Mucosa of descending colon (tissue), 3 donors: ENCODE measurements around the gene THOC6. TPM values are rescaled to one million over a fixed set of nuclear protein-coding genes. Genes with fewer than 3 reads are reported as not detected.

Experiments
- ATAC-seq: fragments of 200-7000 bp; cut with Tn5 transposase; one replicate; pipeline ENCODE4 v1.9.1; 2020; ENCODE audit warnings: mild to moderate bottlenecking, moderate library complexity
- DNase-seq, 3 donors: peaks; one replicate each; pipeline ENCODE4 v3.0.0-alpha.2; 2020
- H3K36me3 ChIP-seq: fragments of 200-600 bp; one replicate; pipeline ENCODE4 v1.8.0; 2021; ENCODE audit warnings: low read depth, mild to moderate bottlenecking
- H3K4me1 ChIP-seq: fragments of 200-600 bp; one replicate; pipeline ENCODE4 v1.8.0; 2021; ENCODE audit warnings: low read depth, mild to moderate bottlenecking
- H3K4me3 ChIP-seq: fragments of 200-600 bp; one replicate; pipeline ENCODE4 v1.8.0; 2021; ENCODE audit warnings: mild to moderate bottlenecking
- H3K9me3 ChIP-seq: fragments of 200-600 bp; one replicate; pipeline ENCODE4 v1.8.0; 2021; ENCODE audit warnings: mild to moderate bottlenecking
- intact Hi-C, 2 donors: fragments of 100-400 bp; cut with DNase I in 1 of 2; cut with micrococcal nuclease in 1 of 2; formaldehyde crosslinking; loops; one replicate each; pipeline versions ENCODE4 v1.11.0 to v1.11.1; 2022; cut with DNase I, micrococcal nuclease
- total RNA-seq, 3 donors: library from RNA; stranded (reverse); fragmentation: NEBNext Ultra II Directional in 2 of 3; extraction: Animal tissue kit (Norgen Biotek cat#: 25700) in 2 of 3; gene quantifications; one replicate each; pipeline versions ENCODE4 v1.2.1 to v1.2.4, GENCODE V29; 2021 to 2023
- TF ChIP-seq, protein P1 (sequence below): fragments of 200-600 bp; IDR thresholded peaks from one replicate; pipeline ENCODE4 v1.8.0; 2022; ENCODE audit warnings: antibody characterized with exemption, mild to moderate bottlenecking
- donor health status: DM: no; HTN: no; CAD: no; lungs with moderate emphysema.
- donor health status: DM: no; HTN: no; CAD: no.
- donor health status: DM: no; HTN: yes; CAD: no.

THOC6 gene
- total RNA-seq, 3 donors from 2014 or later: 23.7 to 26.0 (median 25.7) TPM

DNA sequence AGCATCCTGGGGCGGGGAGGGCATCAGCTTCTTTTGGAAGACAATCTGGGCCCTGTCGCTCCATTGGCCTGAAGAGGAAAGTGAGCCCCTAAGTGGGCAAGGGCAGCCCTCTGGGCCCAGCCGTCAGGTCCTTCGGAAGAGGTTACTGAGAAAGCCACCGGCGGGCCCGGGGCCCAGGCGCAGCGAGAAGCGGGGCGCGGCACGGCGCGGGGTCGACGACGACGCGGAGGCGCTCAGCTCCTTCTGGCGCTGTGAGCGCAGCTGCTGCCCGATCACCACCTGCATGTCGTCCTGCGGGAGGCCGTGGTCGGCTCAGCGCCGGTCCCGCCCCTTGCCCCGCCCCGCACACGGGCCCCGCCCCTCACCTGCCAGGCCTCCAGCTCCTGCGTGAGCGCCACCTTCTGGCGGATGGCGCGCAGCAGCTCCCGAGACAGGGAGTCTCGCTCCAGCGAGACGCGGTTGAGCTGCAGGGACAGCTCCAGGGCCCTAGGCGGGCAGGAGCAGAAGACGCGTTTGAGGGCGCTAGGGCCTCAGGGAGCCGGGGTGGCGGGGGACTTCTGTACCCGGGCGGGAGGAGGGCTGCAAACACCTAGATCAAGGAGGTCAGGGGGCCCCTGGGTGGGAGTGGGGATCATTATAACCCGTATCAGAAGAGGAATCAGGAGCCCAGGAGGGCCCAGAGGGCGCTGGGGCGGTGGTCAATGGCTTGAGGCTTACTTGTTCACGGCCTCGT lies 4.3 kb downstream of the THOC6 start:
- no peaks in the 10 kb centered on the region for H3K9me3 ChIP-seq

DNA sequence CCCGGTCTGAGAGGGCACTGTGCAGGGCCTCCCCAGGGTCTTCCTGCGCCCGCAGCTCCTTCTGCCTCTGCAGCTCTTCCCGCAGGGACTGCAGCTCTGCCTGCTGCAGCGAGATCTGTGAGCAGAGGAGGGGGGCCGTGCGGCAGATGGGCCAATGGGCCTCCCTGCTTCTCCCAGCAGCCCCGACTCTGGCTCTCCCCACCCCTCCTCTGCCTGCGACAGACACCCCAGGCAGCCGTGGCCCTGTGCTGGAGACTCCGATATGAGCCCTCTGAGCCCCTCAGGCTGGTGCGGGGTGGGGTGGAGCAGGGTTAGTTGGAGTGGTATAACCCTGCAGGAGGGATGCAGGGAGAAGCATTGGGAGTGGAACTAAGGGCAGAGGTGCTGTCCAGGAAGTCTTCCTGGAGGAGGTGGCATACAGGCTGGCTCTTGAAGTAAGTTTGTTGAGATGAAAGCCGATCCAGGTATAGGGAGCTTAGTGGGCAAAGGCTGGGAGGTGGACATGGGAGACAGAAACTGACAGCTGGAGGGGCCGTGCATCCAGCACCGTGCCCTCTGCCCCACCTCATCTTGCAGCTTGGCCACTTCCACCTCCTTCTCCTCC lies 5.0 kb downstream of the THOC6 start:
- Histone ChIP-seq H3K9me3 (no peaks in the 10 kb centered on the region), H3K4me3 (no peak overlapping the region), H3K36me3 (no peaks in the 10 kb centered on the region), H3K4me1 (peaks cover 37% of the 10 kb centered on the region)
- ATAC-seq: no peak
- DNase-seq: peak in 2 of 3 donors; percentile 54 to 63
- intact Hi-C loops: no loop called here
- TF ChIP-seq, protein P1, sequence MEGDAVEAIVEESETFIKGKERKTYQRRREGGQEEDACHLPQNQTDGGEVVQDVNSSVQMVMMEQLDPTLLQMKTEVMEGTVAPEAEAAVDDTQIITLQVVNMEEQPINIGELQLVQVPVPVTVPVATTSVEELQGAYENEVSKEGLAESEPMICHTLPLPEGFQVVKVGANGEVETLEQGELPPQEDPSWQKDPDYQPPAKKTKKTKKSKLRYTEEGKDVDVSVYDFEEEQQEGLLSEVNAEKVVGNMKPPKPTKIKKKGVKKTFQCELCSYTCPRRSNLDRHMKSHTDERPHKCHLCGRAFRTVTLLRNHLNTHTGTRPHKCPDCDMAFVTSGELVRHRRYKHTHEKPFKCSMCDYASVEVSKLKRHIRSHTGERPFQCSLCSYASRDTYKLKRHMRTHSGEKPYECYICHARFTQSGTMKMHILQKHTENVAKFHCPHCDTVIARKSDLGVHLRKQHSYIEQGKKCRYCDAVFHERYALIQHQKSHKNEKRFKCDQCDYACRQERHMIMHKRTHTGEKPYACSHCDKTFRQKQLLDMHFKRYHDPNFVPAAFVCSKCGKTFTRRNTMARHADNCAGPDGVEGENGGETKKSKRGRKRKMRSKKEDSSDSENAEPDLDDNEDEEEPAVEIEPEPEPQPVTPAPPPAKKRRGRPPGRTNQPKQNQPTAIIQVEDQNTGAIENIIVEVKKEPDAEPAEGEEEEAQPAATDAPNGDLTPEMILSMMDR: no peak

More for the DNA sequence above, 4.3 kb downstream of the THOC6 start:
- H3K4me1 ChIP-seq: peaks cover 40% of the 10 kb centered on the region
- intact Hi-C loops: no loop called here
- DNase-seq (peak; percentile 91 to 95 (median 95)), ATAC-seq (peak; percentile 80)
- no peak overlapping the region for H3K4me3 ChIP-seq
- H3K36me3 ChIP-seq: no peaks in the 10 kb centered on the region
- TF ChIP-seq, protein P1: peak; percentile 95

DNA sequence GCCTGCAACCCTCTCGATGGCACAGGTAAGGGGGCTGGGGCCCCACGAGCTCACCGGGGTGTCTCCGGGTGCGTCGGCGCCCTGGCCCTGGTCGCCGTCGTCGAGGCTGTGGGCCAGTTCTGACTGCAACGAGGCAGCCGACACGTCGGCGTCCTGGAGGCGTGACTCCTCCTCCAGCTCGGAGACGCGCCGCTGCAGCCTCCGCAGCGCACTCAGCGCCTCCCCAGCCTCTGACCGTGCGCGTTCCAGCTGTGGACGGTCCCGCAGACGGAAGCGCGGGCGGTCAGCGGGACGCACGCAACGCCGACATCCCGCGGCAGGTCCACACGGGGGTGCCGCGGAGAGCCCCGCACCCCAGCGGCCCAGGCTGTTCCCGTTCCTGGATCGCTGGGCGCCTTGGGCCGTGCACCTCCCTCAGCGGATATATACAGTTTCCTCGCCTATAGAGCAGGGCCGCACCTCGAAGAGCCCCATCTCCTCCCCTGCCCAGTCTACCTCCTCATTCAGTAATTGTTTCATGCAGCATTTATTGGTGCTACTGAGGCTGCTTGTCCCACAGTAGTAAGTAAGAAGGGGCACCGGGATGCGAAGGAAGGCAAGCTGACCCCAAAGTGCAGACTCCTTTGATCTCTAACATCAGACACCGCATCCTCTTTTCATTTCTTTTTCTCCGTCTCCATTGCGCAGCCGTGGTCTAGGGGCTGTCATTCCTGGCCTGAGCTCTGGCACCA lies 5.8 kb downstream of the THOC6 start:
- DNase-seq: peak in 1 of 3 donors; percentile 50
- ATAC-seq: no peak
- H3K9me3 ChIP-seq: no peaks in the 10 kb centered on the region
- H3K4me1 ChIP-seq: peaks cover 34% of the 10 kb centered on the region
- intact Hi-C loops: no loop called here
- H3K4me3 ChIP-seq: no peak overlapping the region
- TF ChIP-seq, protein P1: no peak
- H3K36me3 ChIP-seq: no peaks in the 10 kb centered on the region

DNA sequence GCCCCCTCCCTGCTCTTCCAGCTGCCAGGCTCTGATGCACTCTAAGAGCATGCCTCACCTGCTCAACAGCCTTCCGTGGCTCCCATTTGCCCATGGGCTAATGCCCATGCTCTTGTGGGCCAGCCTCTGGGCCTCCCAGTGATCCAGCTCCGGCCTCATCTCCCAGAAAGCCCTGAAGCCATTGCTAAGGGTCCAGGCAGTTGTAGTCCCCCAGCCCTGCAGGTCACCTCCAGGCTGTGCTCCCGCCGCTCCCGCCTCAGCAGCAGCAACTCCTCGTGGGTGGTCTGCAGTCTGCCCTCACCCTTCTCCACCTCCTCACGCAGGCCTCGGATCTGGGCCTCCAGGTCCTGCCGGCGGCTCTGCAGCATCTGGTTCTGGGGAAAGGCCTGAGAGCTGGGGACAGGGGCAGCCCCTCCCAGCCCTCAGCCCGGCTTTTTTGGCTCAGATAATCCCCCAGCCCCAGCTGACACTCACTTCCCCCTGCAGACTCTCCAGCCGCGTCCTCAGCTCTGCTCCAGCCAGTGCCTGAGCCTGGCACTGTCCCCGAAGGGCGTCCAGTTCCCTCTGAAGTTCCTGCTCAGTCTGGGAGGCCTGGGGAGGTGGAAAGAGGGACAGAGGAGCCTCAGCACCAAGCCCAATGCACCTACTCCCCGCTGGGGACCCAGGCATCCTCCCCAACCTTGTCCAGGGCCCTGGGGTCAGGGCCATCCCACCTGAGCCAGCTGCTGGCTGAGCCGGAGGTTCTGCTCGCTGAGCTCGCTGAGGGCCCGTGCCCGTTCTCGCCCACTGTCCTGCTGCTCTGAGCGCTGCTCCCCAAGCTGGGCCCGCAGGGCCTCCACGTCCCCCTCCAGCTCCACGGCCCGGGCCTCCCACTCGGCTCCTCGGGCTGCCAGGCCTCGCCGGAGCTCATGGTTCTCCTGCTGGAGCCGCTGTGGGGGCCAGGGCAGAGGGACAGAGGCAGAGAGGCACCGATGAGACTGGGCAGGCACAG lies 6.7 kb downstream of the THOC6 start:
- ATAC-seq: no peak
- no peaks in the 10 kb centered on the region for H3K9me3 ChIP-seq
- no peak overlapping the region for H3K4me3 ChIP-seq
- TF ChIP-seq, protein P1: no peak
- H3K4me1 ChIP-seq: peaks cover 30% of the 10 kb centered on the region
- no peaks in the 10 kb centered on the region for H3K36me3 ChIP-seq
- DNase-seq: peak in 1 of 3 donors; percentile 42
- intact Hi-C loops: no loop called here

DNA sequence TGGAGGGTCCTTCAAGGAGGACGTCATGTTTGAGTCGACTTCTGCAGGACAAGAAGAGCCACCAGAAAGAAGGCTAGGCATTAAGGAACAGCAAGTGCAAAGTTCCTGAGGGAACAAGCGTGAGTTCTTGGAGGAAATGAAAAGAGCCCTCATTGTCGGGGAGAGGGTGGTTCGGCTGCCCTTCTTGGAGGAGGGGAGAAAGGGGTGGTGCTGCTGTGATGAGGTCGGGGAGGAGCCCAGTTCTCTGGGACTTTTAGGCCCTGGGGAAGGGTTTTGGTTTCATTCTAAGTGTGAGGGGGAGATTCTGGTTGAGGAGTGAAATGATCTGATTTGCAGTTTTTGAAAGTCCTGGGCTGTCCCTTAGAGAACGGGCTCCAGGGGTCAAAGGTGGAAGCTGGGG lies 8.8 kb downstream of the THOC6 start:
- TF ChIP-seq, protein P1: no peak
- peaks cover 41% of the 10 kb centered on the region for H3K4me1 ChIP-seq
- H3K9me3 ChIP-seq: no peaks in the 10 kb centered on the region
- H3K36me3 ChIP-seq: no peaks in the 10 kb centered on the region
- no peak overlapping the region for H3K4me3 ChIP-seq
- intact Hi-C loops: no loop called here
- ATAC-seq (no peak), DNase-seq (peak in 1 of 3 donors; percentile 36)
